Heart left ventricle (tissue), 16 donors: ENCODE results near the gene NAPG. TPM values are rescaled to one million over a fixed set of nuclear protein-coding genes. Genes with fewer than 3 reads are reported as not detected.
A peak's percentile ranks its signal among the peaks of the same experiment; 100 is the strongest.

ENCODE experiments used
- ATAC-seq, 4 donors: fragments of 200-7000 bp; cut with Tn5 transposase; one replicate each; pipeline ENCODE4 v1.9.1; 2020 to 2022; ENCODE audit warnings: moderate library complexity in 4 of 4, mild to moderate bottlenecking in 3 of 4, moderate number of reproducible peaks in 1 of 4
- DNase-seq, 5 donors: peaks; one replicate each; pipeline ENCODE4 v3.0.0-alpha.2; 2020
- H3K27ac ChIP-seq, 12 donors: fragments of 200-600 bp; sonication (generic) in 4 of 12; one replicate each; pipeline versions ENCODE4 v1.5.0 to v1.8.0; 2016 to 2022; ENCODE audit warnings: mild to moderate bottlenecking in 2 of 12
- H3K27me3 ChIP-seq, 9 donors: fragments of 200-600 bp; sonication (generic) in 2 of 9; one replicate each; pipeline versions ENCODE4 v1.5.1 to v1.8.0; 2016 to 2022; ENCODE audit warnings: mild to moderate bottlenecking in 3 of 9
- H3K36me3 ChIP-seq, 9 donors: fragments of 200-600 bp; sonication (generic) in 2 of 9; one replicate each; pipeline versions ENCODE4 v1.5.0 to v1.8.0; 2018 to 2022; ENCODE audit warnings: mild to moderate bottlenecking in 2 of 9
- H3K4me1 ChIP-seq, 12 donors: fragments of 200-600 bp; sonication (generic) in 4 of 12; one replicate each; pipeline versions ENCODE4 v1.5.0 to v1.8.0; 2016 to 2022; ENCODE audit warnings: mild to moderate bottlenecking in 3 of 12
- H3K4me3 ChIP-seq, 12 donors: fragments of 200-600 bp; sonication (generic) in 4 of 12; one replicate each; pipeline versions ENCODE4 v1.5.0 to v1.8.0; 2017 to 2022; ENCODE audit warnings: mild to moderate bottlenecking in 9 of 12, moderate library complexity in 4 of 12
- H3K9me3 ChIP-seq, 12 donors: fragments of 200-600 bp; sonication (generic) in 4 of 12; one replicate each; pipeline versions ENCODE4 v1.5.0 to v1.8.0; 2016 to 2022; ENCODE audit warnings: mild to moderate bottlenecking in 1 of 12
- CTCF ChIP-seq, 12 donors: fragments of 200-600 bp; sonication (generic) in 4 of 12; IDR thresholded peaks; one replicate each; pipeline versions ENCODE4 v1.5.0 to v1.8.0; 2018 to 2022; ENCODE audit warnings: antibody characterized with exemption in 12 of 12, mild to moderate bottlenecking in 5 of 12
- POLR2A ChIP-seq, 2 donors: fragments of 450-650 bp; IDR thresholded peaks; one replicate each; pipeline ENCODE4 v1.6.1; 2017; ENCODE audit warnings: antibody characterized with exemption in 2 of 2, mild to moderate bottlenecking in 2 of 2, moderate library complexity in 2 of 2
- WGBS, 4 donors: extraction: QIAGEN DNeasy Blood & Tissue Kit in 2 of 4; methylation state at CpG; one replicate each; pipeline versions ENCODE4 v1.1.5 to v1.1.7; 2013 to 2018; 5-methylcytosine and 5-hydroxymethylcytosine counted together
- intact Hi-C, 10 donors: fragments of 100-400 bp; cut with DNase I; formaldehyde crosslinking; loops; one replicate each; pipeline versions ENCODE4 v1.11.1 to v1.14.2; 2022
- polyA plus RNA-seq, 2 donors: library from polyadenylated mRNA; stranded (reverse); fragments of 200-250 nt; gene quantifications; one replicate each; pipeline ENCODE4 v1.2.3, GENCODE V29; 2013
- total RNA-seq, 9 donors: library from RNA; depleted of rRNA in 2 of 9; stranded (reverse); fragments of >200 nt in 2 of 9; fragmentation: NEBNext Ultra II Directional in 3 of 9; extraction: Animal tissue kit (Norgen Biotek cat#: 25700) in 3 of 9; gene quantifications; one replicate each; pipeline versions ENCODE4 v1.1.0 to v1.2.4, GENCODE V29; 2016 to 2023
- donor health status: ischemic (EF 13 %, LVEDD 7.1; RV severe dilation, severe dysfunction).
- donor health status: healthy with polysubstance abuse.
- donor health status: DM: no; HTN: yes; CAD: no.
- donor health status: DM: no; HTN: no; CAD: no.
- donor health status: ischemic (EF 25% LVEDD 6.9; RV normal size, moderate dysfunction).
- donor health status: ischemic (EF 25% LVEDD 5.7; RV mildly dilated, moderate dysfunction).
- donor health status: healthy.
- donor health status: DM: yes; HTN: yes; CAD: no.
- donor health status: ischemic (EF 35%, LVEDD 5.7; RV mildly dilated, moderate dysfunction).
- donor health status: nonischemic (EF 11% LVEDD 7.7; RV severe dilation, severe dysfunction).
- donor health status: DM: yes; HTN: yes; CAD: no.
- donor health status: PGD.
- donor health status: ischemic (EF 29% LVEDD 5.4; RV normal size, mild dysfunction).
- donor health status: nonischemic (EF 23%, LVEDD 6.1; RV moderate dilation, normal function).

The NAPG gene
- total and polyA plus RNA-seq, 11 donors: 12.7 to 46.3 (median 34.5) TPM

GRCh38 chr18:10518595-10519255 is 7.1 kb upstream of the NAPG start:
- Histone ChIP-seq H3K27me3 (no peaks in the 10 kb centered on the region), H3K9me3 (peaks cover 0 to 7% (median 0%) of the 10 kb centered on the region in 12 donors), H3K4me3 (no peak overlapping the region), H3K27ac (peak overlapping the region in 6 of 12 donors; percentile 8 to 46 (median 21)), H3K36me3 (no peaks in the 10 kb centered on the region), H3K4me1 (peaks cover 0 to 27% (median 18%) of the 10 kb centered on the region in 12 donors)
- TF ChIP-seq CTCF (IDR thresholded peaks at IDR 0.05) (peak; percentile 6 to 71 (median 49)), POLR2A (IDR thresholded peaks at IDR 0.05) (no peak)
- WGBS, 4 donors: 39 to 50% (median 42%) methylated on average over 12 of the region's 12 CpGs
- DNase-seq: peak in 4 of 5 donors; percentile 56 to 72 (median 62)
- intact Hi-C loops: loop anchor here (1.0 to 10.0 kb wide), 15 partner anchors 61 to 548 kb away; partner anchors contain the start of gene APCDD1 (in 1 of the 10)
- peak; percentile 70 to 86 (median 83) for ATAC-seq

- intact Hi-C loops: loop anchor here (2.0 to 10.0 kb wide), 14 partner anchors 62 to 549 kb away; partner anchors contain the start of gene APCDD1 (in 1 of the 10)
- ATAC-seq (peak in 1 of 4 donors; percentile 5), DNase-seq (no peak)
- peaks cover 0 to 7% (median 0%) of the 10 kb centered on the region in 12 donors for H3K9me3 ChIP-seq
- 58 to 68% (median 62%) methylated on average over 2 of the region's 2 CpGs for WGBS, 4 donors
- H3K27ac ChIP-seq: peak overlapping the region in 4 of 12 donors; percentile 6 to 46 (median 27)
- peaks cover 0 to 26% (median 18%) of the 10 kb centered on the region in 12 donors for H3K4me1 ChIP-seq
- no peaks in the 10 kb centered on the region for H3K27me3 ChIP-seq
- H3K36me3 ChIP-seq: no peaks in the 10 kb centered on the region
- H3K4me3 ChIP-seq: peak overlapping the region in 1 of 12 donors; percentile 5
- no peak for TF ChIP-seq CTCF (IDR thresholded peaks at IDR 0.05)
- no peak for TF ChIP-seq POLR2A (IDR thresholded peaks at IDR 0.05)
Observed at GRCh38 chr18:10519366-10519765, 6.5 kb upstream of the NAPG start.

- DNase-seq (peak; percentile 84 to 89 (median 85)), ATAC-seq (peak; percentile 74 to 90 (median 86))
- H3K4me3 ChIP-seq: peak overlapping the region in 1 of 12 donors; percentile 5
- peaks cover 0 to 7% (median 0%) of the 10 kb centered on the region in 12 donors for H3K9me3 ChIP-seq
- H3K27ac ChIP-seq: peak overlapping the region in 3 of 12 donors; percentile 6 to 17 (median 10)
- intact Hi-C loops: loop anchor here (1.0 to 10.0 kb wide), 19 partner anchors 63 to 945 kb away; partner anchors contain the start of genes APCDD1 (in 1 of the 10) and RAB31 (in 1 of the 10)
- no peaks in the 10 kb centered on the region for H3K27me3 ChIP-seq
- TF ChIP-seq POLR2A (IDR thresholded peaks at IDR 0.05) (no peak), CTCF (IDR thresholded peaks at IDR 0.05) (peak; percentile 67 to 92 (median 86))
- H3K36me3 ChIP-seq: no peaks in the 10 kb centered on the region
- H3K4me1 ChIP-seq: peaks cover 0 to 27% (median 20%) of the 10 kb centered on the region in 12 donors
- 26 to 28% (median 28%) methylated on average over 17 of the region's 17 CpGs for whole genome bisulfite sequencing, 4 donors
Observed at GRCh38 chr18:10519999-10520935, 5.6 kb upstream of the NAPG start.
